GM21367 (cell line): ENCODE results near the gene ABCC8.

Source experiments
- ATAC-seq: cut with Tn5 transposase; IDR thresholded peaks from one replicate; pipeline ENCODE4 v1.9.1; 2021; ENCODE audit not compliant: unreplicated experiment

The ABCC8 gene

GRCh38 chr11:17472467-17472866 is 4.2 kb downstream of the ABCC8 start:
- no peak for ATAC-seq

- no peak for ATAC-seq
Measured at GRCh38 chr11:17471501-17471900, 5.1 kb downstream of the ABCC8 start.

DNA sequence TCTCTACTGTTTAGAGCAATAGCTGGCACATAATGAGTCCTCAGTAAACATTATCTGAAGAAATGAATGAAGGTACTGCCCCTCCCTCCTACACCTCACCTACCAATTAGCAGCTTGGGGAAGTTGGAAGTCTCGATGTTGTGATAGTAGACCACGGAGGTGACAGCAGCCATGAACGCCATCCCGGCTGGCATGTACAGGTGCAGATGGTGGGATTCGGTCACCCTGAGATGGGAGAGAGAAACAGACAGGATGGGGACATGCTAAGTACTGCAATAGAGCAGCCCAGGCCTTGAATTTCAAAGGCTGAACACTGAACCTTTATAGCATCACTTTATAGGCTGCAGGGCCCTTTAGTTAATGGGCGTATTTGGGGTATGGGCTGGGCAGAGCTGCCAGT is 6.6 kb downstream of the ABCC8 start:
- ATAC-seq = no peak

DNA sequence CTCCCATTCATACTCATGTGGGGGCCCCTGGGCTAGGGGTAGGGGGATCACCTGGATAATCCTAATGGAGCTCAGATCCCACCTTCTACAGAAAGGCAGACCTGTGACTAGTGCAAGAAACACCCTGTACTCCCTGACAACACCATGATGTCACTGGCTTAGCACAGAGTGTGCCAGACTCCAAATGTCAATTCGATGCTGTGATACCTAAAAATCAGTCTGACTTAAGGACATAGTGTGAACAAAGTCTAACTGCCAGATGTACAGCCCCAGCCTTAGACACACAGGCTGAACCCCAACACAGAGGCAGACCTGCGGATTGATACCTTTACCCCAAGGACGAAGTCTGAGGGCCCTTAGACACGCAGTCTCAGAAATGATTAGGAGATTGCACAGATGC is 8.5 kb downstream of the ABCC8 start:
- ATAC-seq = no peak

DNA sequence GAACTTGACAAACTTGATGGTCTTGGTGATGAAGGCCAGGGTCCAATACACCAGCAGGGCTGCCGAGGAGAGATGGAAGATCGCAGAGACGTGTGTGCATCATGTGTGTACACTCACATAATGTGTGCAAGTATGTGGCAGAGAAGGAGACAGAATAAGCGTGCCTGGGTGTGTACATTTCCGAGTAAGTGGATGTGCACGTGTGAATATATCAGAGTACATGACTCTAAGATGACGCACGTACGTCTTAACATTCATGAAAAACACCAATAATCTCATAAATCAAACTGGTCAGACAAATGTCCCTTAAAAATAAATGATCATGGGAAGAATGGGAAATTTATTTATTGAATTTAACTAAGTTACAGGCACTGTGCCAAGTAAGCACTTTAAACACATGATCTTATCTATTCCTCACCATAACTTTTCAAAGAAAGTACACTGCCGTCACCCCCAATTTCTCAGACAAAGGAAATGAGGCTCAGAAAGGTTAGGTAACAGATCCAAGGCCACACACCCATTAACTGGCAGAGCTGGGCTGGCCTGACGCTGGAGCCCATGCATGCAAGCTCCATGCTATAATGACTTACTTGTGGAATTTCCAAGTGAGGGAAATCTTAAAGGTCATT is 13.0 kb downstream of the ABCC8 start:
- no peak for ATAC-seq

- no peak for ATAC-seq
Measured at GRCh38 chr11:17462940-17463339, 13.7 kb downstream of the ABCC8 start.

DNA sequence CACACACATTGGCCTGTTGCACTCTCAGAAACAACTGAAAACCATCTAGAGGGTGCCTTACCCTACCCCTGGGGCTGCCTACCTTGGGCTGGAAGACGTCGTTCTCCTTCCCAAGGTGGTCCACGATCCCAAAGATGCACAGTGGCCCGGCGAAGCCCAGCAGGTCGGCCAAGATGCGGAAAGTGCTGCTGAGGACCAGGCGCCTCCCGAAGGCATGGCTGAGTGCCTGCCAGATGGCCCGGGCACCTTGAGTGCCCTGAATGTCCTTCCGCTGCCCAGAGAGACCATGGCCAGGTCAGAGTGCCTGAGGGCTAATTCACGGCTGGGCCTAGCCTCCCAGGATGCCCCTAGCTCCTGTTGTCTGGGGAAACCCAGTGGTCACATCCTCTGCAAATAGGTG is 16.2 kb downstream of the ABCC8 start:
- ATAC-seq = no peak

- ATAC-seq = no peak
Measured at GRCh38 chr11:17459236-17459896, 17.3 kb downstream of the ABCC8 start.

DNA sequence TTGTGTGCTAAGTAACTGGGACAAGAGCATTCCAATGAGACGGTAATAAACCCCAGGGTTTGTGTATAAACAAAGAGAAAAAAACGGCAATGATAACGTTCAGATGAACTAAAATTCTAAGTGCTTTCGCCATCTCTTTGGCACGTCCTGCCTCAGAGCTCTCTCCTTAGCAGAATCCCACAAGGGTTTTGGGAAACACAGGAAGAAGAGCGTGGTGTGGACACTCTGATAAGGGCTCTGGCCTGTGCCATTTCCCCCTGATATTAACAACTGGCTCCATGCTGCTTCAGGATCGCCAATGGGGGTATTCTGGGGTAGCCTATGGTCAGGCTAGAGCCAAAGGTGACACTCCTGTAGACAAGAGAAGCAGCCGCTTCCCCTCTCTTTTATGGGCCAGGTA is 18.4 kb downstream of the ABCC8 start:
- ATAC-seq = no peak

GRCh38 chr11:17457396-17458173 is 19.1 kb downstream of the ABCC8 start:
- no peak for ATAC-seq

GRCh38 chr11:17452668-17453067 is 24.0 kb downstream of the ABCC8 start:
- no peak for ATAC-seq

DNA sequence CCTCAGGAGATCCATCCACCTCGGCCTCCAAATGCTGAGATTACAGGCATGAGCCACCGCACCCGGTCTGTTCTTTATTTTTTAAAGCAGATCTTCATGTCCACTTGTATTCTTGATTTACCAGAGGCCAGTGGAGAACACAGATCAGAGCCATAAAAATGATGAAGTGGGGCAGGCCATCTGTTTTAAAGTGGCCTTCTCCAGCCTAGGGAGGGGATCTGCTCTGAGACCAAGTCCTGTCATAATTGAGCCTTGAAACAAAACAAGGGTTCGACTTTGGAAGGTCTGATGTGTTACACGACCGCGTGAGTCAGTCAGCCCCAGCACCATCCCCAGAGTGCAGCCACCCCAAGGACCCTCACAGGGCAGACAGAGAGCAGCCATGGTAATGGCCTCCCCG is 27.5 kb downstream of the ABCC8 start:
- no peak for ATAC-seq

GRCh38 chr11:17446482-17446881 is 30.2 kb downstream of the ABCC8 start:
- ATAC-seq = no peak

DNA sequence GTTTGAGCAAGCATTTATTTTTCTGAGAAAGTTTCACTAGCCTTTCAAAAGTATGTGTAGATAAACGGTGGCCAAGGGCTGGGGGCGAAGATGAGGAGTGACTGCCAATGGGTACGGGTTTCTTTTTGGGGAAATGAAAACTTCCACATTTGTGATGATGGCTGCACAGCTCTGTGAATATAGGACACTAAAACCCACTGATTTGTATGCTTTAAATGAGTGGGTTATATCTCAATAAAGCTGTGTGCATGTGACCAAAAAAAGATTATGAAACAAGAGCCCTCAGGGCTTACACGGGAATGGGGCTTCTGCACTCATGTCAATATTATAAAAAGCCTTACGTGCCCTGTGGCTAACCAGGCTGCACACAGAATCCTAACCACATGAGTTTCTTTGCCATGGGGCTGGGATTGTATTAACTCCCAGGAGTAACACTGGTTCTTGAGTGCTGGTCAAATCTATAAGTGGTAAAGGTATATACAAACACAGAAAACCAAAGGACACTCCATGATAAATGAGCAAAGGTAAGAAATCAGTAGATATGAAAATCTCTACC is 31.3 kb downstream of the ABCC8 start:
- no peak for ATAC-seq

- ATAC-seq = no peak
Measured at GRCh38 chr11:17443926-17444690, 32.5 kb downstream of the ABCC8 start.

GRCh38 chr11:17443423-17443822 is 33.2 kb downstream of the ABCC8 start:
- ATAC-seq = no peak

DNA sequence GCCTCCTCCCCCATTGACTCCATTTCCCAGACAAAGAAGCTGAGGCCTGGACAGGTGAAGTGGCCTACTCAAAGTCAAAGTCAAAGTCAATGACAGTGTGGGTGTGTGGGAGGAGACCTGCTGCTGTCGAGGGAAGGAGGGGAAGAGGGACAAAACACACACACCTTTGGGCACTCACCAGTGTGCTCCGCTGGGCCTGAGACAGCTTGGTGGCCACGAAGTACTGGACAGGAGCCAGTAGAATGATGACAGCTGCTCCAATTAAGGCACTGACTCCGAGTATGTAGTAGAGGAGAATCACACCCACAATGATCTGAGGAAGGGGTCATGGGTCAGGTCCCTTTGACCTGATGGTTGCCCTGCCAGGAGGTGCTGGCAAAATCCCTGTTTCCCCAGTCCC is 33.6 kb downstream of the ABCC8 start:
- no peak for ATAC-seq

- no peak for ATAC-seq
Measured at GRCh38 chr11:17439316-17439782, 37.3 kb downstream of the ABCC8 start.

- ATAC-seq = no peak
Measured at GRCh38 chr11:17437366-17437765, 39.3 kb downstream of the ABCC8 start.

- ATAC-seq = no peak
Measured at GRCh38 chr11:17434108-17434507, 42.5 kb downstream of the ABCC8 start.

- ATAC-seq = no peak
Measured at GRCh38 chr11:17432002-17432401, 44.6 kb downstream of the ABCC8 start.
